Stimulated activated naive B cell treated with anti-CD40 and anti-IgM and Interleukin-4, amounts not matched to agents 10 μg/mL and 1 μg/mL and 100 μg/mL, for 72 hours (primary cell): ENCODE results near the gene RCC1.
"Not testable (repeated sequence)": the region's sequence is repeated elsewhere in the genome, so short reads cannot be mapped to it uniquely, and the experiment has no call there.

Experiments
- ATAC-seq, 2 donors: fragments of 150-1000 bp; cut with Tn5 transposase; replicated peaks; 2 replicates each; pipeline ENCODE4 v1.10.0; 2021; ENCODE audit warnings: moderate library complexity in 1 of 2
- DNase-seq: peaks from one replicate; pipeline ENCODE4 v3.0.0; 2021
- H3K27ac Mint-ChIP-seq: one replicate; pipeline ENCODE4 v1.8.0; 2022; ENCODE audit warnings: mild to moderate bottlenecking, mixed read lengths
- H3K27me3 Mint-ChIP-seq, 2 donors: one replicate each; pipeline ENCODE4 v1.8.0; 2022; ENCODE audit warnings: mixed read lengths in 2 of 2
- H3K36me3 Mint-ChIP-seq, 2 donors: one replicate each; pipeline ENCODE4 v1.8.0; 2022; ENCODE audit warnings: mixed read lengths in 2 of 2, mild to moderate bottlenecking in 1 of 2
- H3K4me1 Mint-ChIP-seq, 2 donors: one replicate each; pipeline ENCODE4 v1.8.0; 2022; ENCODE audit warnings: mixed read lengths in 2 of 2, mild to moderate bottlenecking in 1 of 2
- H3K4me3 Mint-ChIP-seq, 2 donors: one replicate each; pipeline ENCODE4 v1.8.0; 2022; ENCODE audit warnings: mild to moderate bottlenecking in 2 of 2, mixed read lengths in 2 of 2, moderate library complexity in 1 of 2
- H3K9me3 Mint-ChIP-seq, 2 donors: one replicate each; pipeline ENCODE4 v1.8.0; 2022; ENCODE audit warnings: mixed read lengths in 2 of 2, mild to moderate bottlenecking in 1 of 2

Gene RCC1

GRCh38 chr1:28577738-28578536 lies 72.1 kb downstream of the RCC1 start:
- no peaks in the 10 kb centered on the region for H3K27me3 Mint-ChIP-seq
- DNase-seq = no peak
- peaks cover 28 to 41% of the 10 kb centered on the region in 2 donors for H3K4me1 Mint-ChIP-seq
- H3K9me3 Mint-ChIP-seq = no peaks in the 10 kb centered on the region
- peaks cover 47 to 56% of the 10 kb centered on the region in 2 donors for H3K36me3 Mint-ChIP-seq
- ATAC-seq = no peak
- H3K4me3 Mint-ChIP-seq = peak overlapping the region in 1 of 2 donors; percentile 43
- H3K27ac Mint-ChIP-seq = peak overlapping the region; percentile 85

GRCh38 chr1:28578696-28579218 lies 72.9 kb downstream of the RCC1 start:
- peak overlapping the region; percentile 85 for H3K27ac Mint-ChIP-seq
- H3K4me1 Mint-ChIP-seq = peaks cover 30 to 44% of the 10 kb centered on the region in 2 donors
- no peaks in the 10 kb centered on the region for H3K9me3 Mint-ChIP-seq
- peaks cover 47 to 56% of the 10 kb centered on the region in 2 donors for H3K36me3 Mint-ChIP-seq
- no peaks in the 10 kb centered on the region for H3K27me3 Mint-ChIP-seq
- DNase-seq = no peak
- no peak for ATAC-seq
- H3K4me3 Mint-ChIP-seq = peak overlapping the region; percentile 95 to 98

- ATAC-seq (no peak), DNase-seq (no peak)
- no peaks in the 10 kb centered on the region for H3K9me3 Mint-ChIP-seq
- H3K27ac Mint-ChIP-seq = peak overlapping the region; percentile 97
- peaks cover 47 to 56% of the 10 kb centered on the region in 2 donors for H3K36me3 Mint-ChIP-seq
- H3K27me3 Mint-ChIP-seq = no peaks in the 10 kb centered on the region
- H3K4me3 Mint-ChIP-seq = peak overlapping the region; percentile 95 to 98
- peaks cover 30 to 44% of the 10 kb centered on the region in 2 donors for H3K4me1 Mint-ChIP-seq
These were observed 73.6 kb downstream of the RCC1 start for GRCh38 chr1:28579401-28579800.

GRCh38 chr1:28580722-28581530 lies 75.1 kb downstream of the RCC1 start:
- no peak for DNase-seq
- Mint-ChIP-seq H3K9me3 (no peaks in the 10 kb centered on the region), H3K4me3 (peak overlapping the region; percentile 95 to 98), H3K36me3 (peaks cover 46 to 49% of the 10 kb centered on the region in 2 donors), H3K4me1 (peaks cover 34 to 54% of the 10 kb centered on the region in 2 donors), H3K27ac (peak overlapping the region; percentile 97), H3K27me3 (no peaks in the 10 kb centered on the region)
- peak; percentile 39 to 57 for ATAC-seq

GRCh38 chr1:28581531-28582247 lies 75.8 kb downstream of the RCC1 start:
- H3K36me3 Mint-ChIP-seq = peaks cover 42 to 49% of the 10 kb centered on the region in 2 donors
- H3K27me3 Mint-ChIP-seq = no peaks in the 10 kb centered on the region
- ATAC-seq = peak; percentile 90 to 93
- peaks cover 40 to 62% of the 10 kb centered on the region in 2 donors for H3K4me1 Mint-ChIP-seq
- peak; percentile 92 for DNase-seq
- H3K27ac Mint-ChIP-seq = peak overlapping the region; percentile 97
- H3K9me3 Mint-ChIP-seq = no peaks in the 10 kb centered on the region
- peak overlapping the region; percentile 95 to 98 for H3K4me3 Mint-ChIP-seq

GRCh38 chr1:28582248-28582615 lies 76.4 kb downstream of the RCC1 start:
- H3K27ac Mint-ChIP-seq = peak overlapping the region; percentile 97
- H3K4me3 Mint-ChIP-seq = peak overlapping the region; percentile 95 to 98
- H3K36me3 Mint-ChIP-seq = peaks cover 38 to 44% of the 10 kb centered on the region in 2 donors
- no peaks in the 10 kb centered on the region for H3K9me3 Mint-ChIP-seq
- ATAC-seq (peak; percentile 2 to 3), DNase-seq (no peak)
- H3K27me3 Mint-ChIP-seq = no peaks in the 10 kb centered on the region
- H3K4me1 Mint-ChIP-seq = peaks cover 38 to 63% of the 10 kb centered on the region in 2 donors

- H3K27me3 Mint-ChIP-seq, H3K36me3 Mint-ChIP-seq, H3K9me3 Mint-ChIP-seq: not testable (repeated sequence)
- Mint-ChIP-seq H3K4me3 (peak overlapping the region; percentile 4 to 20), H3K4me1 (peaks cover 16 to 44% of the 10 kb centered on the region in 2 donors), H3K27ac (peak overlapping the region; percentile 85)
- DNase-seq (peak; percentile 42), ATAC-seq (peak; percentile 52 to 55)
These were observed 80.9 kb downstream of the RCC1 start for GRCh38 chr1:28586585-28587391.
